HL-60 (cell line): ENCODE results near the gene GATA6.

Experiments
- DNase-seq, 2 experiments: peaks; one replicate each; pipeline ENCODE4 v3.0.0-alpha.2; 2010 to 2020; ENCODE audit warnings: low read depth in 1 of 2, low spot score in 1 of 2
- H3K27ac ChIP-seq: fragments of 250-450 bp; sonication (Bioruptor Pico); replicated peaks from 2 replicates; pipeline ENCODE4 v1.5.1; 2020; ENCODE audit warnings: mild to moderate bottlenecking, moderate library complexity
- H3K27me3 ChIP-seq: fragments of 250-450 bp; sonication (Bioruptor Pico); 2 replicates; pipeline ENCODE4 v1.5.1; 2021; ENCODE audit warnings: mild to moderate bottlenecking, moderate library complexity; ENCODE audit not compliant: insufficient read depth, poor library complexity, severe bottlenecking
- H3K4me3 ChIP-seq: replicated peaks from 2 replicates; pipeline ENCODE4 v1.5.1; 2011; ENCODE audit warnings: mild to moderate bottlenecking, control low read depth, low read length; ENCODE audit not compliant: insufficient read depth
- GABPA ChIP-seq: IDR thresholded peaks from 2 replicates; pipeline ENCODE4 v1.6.1; 2012; ENCODE audit warnings: low read depth
- POLR2AphosphoS5 ChIP-seq: IDR thresholded peaks from 2 replicates; pipeline ENCODE4 v1.6.1; 2012; ENCODE audit warnings: low read depth
- REST ChIP-seq: IDR thresholded peaks from 2 replicates; pipeline ENCODE4 v1.6.1; 2012; ENCODE audit warnings: low read depth; ENCODE audit not compliant: insufficient replicate concordance
- SPI1 ChIP-seq: IDR thresholded peaks from 2 replicates; pipeline ENCODE4 v1.6.1; 2012; ENCODE audit warnings: low read depth, mild to moderate bottlenecking, borderline replicate concordance
- TF ChIP-seq, protein P1 (sequence below): IDR thresholded peaks from one replicate; pipeline ENCODE4 v1.5.1; 2011; ENCODE audit warnings: low read length, control low read depth, inconsistent platforms; ENCODE audit not compliant: insufficient read depth

GATA6 gene

DNA sequence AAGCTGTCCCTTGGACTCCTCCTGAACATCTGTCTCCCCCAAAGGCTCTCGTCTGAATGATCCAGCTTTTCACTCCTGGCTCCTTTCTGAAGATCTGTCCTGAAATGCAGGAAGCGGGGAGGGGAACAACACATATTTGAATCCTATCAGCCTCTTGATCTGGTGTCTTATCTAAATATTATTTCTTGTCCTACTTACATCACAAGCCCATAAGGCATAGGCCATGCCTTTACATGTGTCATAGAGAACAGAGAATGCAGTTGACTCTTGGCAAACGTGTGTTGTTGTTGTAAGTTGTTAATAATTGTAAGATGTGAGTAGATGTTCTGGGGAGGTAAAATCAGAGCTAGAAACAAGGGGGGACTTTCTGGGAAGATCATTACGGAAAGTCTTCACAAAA, 57.4 kb downstream of the GATA6 start:
- Histone ChIP-seq H3K4me3 (no peak overlapping the region), H3K27ac (no peak overlapping the region), H3K27me3 (no peaks in the 10 kb centered on the region)
- no peak for DNase-seq
- TF ChIP-seq SPI1 (no peak), GABPA (no peak), POLR2AphosphoS5 (no peak), REST (no peak)
- TF ChIP-seq, protein P1, sequence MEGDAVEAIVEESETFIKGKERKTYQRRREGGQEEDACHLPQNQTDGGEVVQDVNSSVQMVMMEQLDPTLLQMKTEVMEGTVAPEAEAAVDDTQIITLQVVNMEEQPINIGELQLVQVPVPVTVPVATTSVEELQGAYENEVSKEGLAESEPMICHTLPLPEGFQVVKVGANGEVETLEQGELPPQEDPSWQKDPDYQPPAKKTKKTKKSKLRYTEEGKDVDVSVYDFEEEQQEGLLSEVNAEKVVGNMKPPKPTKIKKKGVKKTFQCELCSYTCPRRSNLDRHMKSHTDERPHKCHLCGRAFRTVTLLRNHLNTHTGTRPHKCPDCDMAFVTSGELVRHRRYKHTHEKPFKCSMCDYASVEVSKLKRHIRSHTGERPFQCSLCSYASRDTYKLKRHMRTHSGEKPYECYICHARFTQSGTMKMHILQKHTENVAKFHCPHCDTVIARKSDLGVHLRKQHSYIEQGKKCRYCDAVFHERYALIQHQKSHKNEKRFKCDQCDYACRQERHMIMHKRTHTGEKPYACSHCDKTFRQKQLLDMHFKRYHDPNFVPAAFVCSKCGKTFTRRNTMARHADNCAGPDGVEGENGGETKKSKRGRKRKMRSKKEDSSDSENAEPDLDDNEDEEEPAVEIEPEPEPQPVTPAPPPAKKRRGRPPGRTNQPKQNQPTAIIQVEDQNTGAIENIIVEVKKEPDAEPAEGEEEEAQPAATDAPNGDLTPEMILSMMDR = no peak

DNA sequence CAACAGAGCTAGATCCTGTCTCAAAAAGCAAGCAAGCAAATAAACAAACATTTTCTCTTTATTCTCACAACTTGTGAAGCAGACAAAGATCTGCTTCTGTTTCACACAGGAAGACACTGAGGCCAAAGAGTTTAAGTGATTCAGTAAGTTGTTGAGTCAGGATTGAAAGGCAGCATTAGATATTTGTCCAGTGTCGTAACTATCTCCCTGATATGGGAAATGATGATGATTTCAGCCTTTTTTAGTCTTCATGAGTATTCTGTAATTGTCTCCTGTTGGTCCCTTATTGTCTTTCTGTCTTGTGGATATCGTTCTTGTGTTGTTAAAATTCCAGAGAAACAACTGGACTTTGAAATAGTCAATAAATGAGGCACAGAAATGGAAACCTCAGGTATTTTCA, 59.6 kb downstream of the GATA6 start:
- no peak overlapping the region for H3K4me3 ChIP-seq
- no peaks in the 10 kb centered on the region for H3K27me3 ChIP-seq
- no peak overlapping the region for H3K27ac ChIP-seq
- DNase-seq = no peak
- TF ChIP-seq REST = no peak

DNA sequence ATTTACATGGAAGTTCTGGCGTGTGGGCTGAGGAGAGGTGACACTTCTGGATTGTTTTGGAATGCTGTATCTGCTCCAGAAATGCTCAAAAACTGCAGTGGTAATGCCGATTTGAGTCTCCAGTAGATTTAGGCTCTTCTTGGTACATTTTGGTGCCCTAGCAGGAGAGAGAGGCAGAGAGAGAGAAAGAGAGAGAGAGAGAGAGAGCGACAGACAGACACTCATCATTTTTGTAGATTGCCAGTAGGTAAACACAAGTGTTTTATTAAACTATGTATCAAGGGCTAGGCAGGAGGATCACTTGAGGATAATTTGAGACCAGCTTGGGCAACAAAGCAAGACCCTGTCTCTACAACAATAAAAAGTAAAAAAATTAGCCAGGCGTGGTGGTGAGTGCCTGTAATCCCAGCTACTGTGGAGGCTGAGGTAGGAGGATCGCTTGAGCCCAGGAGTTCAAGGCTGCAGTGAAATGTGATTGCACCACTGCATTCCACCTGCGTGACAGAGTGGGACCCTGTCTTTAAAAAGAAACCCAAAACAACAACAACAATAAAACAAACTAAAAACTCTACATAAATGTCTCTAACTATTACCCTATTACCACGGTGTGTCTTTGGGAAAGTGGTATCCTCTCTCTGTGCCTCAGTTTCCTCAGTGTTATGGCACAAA, 60.2 kb downstream of the GATA6 start:
- no peaks in the 10 kb centered on the region for H3K27me3 ChIP-seq
- no peak overlapping the region for H3K4me3 ChIP-seq
- no peak overlapping the region for H3K27ac ChIP-seq
- TF ChIP-seq, protein P1 = no peak
- no peak for TF ChIP-seq SPI1
- TF ChIP-seq REST = no peak
- no peak for TF ChIP-seq POLR2AphosphoS5
- TF ChIP-seq GABPA = no peak
- DNase-seq = no peak
